ENCODE data around the gene VGLL4.

DNA sequence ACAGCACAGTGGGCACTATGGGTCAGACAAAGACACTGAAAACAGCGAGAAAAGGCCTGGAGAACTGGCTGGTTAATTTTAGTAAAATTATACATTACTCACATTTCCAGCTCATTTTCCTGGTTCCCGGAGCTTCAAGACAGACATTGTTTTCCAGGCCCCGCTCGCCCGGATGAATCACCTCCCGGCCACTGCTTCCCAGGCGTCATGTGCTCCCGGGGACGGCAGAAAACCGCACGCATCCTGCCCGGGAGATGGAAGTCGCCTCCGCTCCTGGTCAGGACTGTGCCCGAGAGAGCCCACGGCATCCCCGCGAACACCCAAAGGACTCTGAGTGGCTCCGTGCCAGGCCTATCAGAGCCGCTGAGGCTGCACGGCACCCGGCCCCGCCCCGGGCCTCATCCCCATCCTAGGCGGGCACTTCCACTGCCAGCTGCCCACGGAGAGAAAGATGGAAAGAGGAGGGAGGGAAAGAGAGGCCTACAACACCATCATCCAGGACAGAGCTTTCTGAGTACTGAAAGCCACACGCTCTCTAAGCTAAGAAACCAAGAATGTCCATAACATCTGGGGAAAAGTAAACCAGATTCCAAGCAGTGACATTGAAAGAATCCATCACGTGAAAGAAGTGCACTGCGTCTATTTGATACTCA, 75.1 kb downstream of the VGLL4 start:
- TF ChIP-seq, protein P1, sequence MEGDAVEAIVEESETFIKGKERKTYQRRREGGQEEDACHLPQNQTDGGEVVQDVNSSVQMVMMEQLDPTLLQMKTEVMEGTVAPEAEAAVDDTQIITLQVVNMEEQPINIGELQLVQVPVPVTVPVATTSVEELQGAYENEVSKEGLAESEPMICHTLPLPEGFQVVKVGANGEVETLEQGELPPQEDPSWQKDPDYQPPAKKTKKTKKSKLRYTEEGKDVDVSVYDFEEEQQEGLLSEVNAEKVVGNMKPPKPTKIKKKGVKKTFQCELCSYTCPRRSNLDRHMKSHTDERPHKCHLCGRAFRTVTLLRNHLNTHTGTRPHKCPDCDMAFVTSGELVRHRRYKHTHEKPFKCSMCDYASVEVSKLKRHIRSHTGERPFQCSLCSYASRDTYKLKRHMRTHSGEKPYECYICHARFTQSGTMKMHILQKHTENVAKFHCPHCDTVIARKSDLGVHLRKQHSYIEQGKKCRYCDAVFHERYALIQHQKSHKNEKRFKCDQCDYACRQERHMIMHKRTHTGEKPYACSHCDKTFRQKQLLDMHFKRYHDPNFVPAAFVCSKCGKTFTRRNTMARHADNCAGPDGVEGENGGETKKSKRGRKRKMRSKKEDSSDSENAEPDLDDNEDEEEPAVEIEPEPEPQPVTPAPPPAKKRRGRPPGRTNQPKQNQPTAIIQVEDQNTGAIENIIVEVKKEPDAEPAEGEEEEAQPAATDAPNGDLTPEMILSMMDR (IDR thresholded peaks at IDR 0.05): no peak
- TF ChIP-seq, protein P2, sequence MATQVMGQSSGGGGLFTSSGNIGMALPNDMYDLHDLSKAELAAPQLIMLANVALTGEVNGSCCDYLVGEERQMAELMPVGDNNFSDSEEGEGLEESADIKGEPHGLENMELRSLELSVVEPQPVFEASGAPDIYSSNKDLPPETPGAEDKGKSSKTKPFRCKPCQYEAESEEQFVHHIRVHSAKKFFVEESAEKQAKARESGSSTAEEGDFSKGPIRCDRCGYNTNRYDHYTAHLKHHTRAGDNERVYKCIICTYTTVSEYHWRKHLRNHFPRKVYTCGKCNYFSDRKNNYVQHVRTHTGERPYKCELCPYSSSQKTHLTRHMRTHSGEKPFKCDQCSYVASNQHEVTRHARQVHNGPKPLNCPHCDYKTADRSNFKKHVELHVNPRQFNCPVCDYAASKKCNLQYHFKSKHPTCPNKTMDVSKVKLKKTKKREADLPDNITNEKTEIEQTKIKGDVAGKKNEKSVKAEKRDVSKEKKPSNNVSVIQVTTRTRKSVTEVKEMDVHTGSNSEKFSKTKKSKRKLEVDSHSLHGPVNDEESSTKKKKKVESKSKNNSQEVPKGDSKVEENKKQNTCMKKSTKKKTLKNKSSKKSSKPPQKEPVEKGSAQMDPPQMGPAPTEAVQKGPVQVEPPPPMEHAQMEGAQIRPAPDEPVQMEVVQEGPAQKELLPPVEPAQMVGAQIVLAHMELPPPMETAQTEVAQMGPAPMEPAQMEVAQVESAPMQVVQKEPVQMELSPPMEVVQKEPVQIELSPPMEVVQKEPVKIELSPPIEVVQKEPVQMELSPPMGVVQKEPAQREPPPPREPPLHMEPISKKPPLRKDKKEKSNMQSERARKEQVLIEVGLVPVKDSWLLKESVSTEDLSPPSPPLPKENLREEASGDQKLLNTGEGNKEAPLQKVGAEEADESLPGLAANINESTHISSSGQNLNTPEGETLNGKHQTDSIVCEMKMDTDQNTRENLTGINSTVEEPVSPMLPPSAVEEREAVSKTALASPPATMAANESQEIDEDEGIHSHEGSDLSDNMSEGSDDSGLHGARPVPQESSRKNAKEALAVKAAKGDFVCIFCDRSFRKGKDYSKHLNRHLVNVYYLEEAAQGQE (IDR thresholded peaks at IDR 0.05; ENCODE audit: insufficient read depth in 1 of 2, low read depth in 2 of 2, low read length in 1 of 2): no peak
